HG02763 (cell line): ENCODE measurements around the gene TBC1D14.
"Not testable (repeated sequence)": the region's sequence is repeated elsewhere in the genome, so short reads cannot be mapped to it uniquely, and the experiment has no call there.

Source experiments
- ATAC-seq: cut with Tn5 transposase; IDR thresholded peaks from one replicate; pipeline ENCODE4 v1.9.1; 2021; ENCODE audit warnings: mild to moderate bottlenecking, moderate library complexity; ENCODE audit not compliant: unreplicated experiment

The TBC1D14 gene

GRCh38 chr4:6908432-6909112 is 1.1 kb upstream of the TBC1D14 start:
- ATAC-seq, result no peak

GRCh38 chr4:6909970-6910339 is 329 bp downstream of the TBC1D14 start:
- ATAC-seq, result peak; percentile 27

- no peak for ATAC-seq
Observed at GRCh38 chr4:6910340-6910959, 824 bp downstream of the TBC1D14 start.

GRCh38 chr4:6910960-6911874 is 1.6 kb downstream of the TBC1D14 start:
- ATAC-seq, result no peak

- not testable (repeated sequence) for ATAC-seq
Observed at GRCh38 chr4:6911917-6912316, 2.3 kb downstream of the TBC1D14 start.

- ATAC-seq, result no peak
Observed at GRCh38 chr4:6912441-6912840, 2.8 kb downstream of the TBC1D14 start.

DNA sequence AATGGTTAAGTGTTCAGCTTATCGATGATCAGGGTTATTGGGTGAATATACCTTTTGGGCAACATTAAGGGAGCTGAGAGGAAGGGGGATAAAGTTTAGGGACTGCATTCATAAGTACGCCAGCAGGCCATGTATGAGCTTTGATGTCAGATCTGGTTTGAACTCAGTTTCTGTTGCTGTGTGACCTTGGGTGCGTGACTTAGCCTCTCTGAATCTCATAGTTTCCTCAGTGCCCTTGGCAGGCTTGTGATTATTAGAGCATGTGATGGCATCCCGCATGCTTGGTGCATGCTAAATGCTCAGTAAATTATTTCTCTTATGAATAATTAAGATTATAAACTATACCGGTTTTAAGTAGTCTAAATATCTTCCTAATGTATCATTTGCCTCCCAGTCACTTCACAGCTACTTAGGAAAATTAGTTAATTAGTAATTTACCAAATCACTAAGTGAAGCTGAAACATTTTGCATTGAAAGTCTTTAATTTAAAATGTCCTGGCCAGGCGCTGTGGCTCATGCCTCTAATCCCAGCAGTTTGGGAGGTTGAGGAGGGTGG is 3.8 kb downstream of the TBC1D14 start:
- no peak for ATAC-seq

- ATAC-seq, result no peak
Observed at GRCh38 chr4:6914448-6914847, 4.8 kb downstream of the TBC1D14 start.

DNA sequence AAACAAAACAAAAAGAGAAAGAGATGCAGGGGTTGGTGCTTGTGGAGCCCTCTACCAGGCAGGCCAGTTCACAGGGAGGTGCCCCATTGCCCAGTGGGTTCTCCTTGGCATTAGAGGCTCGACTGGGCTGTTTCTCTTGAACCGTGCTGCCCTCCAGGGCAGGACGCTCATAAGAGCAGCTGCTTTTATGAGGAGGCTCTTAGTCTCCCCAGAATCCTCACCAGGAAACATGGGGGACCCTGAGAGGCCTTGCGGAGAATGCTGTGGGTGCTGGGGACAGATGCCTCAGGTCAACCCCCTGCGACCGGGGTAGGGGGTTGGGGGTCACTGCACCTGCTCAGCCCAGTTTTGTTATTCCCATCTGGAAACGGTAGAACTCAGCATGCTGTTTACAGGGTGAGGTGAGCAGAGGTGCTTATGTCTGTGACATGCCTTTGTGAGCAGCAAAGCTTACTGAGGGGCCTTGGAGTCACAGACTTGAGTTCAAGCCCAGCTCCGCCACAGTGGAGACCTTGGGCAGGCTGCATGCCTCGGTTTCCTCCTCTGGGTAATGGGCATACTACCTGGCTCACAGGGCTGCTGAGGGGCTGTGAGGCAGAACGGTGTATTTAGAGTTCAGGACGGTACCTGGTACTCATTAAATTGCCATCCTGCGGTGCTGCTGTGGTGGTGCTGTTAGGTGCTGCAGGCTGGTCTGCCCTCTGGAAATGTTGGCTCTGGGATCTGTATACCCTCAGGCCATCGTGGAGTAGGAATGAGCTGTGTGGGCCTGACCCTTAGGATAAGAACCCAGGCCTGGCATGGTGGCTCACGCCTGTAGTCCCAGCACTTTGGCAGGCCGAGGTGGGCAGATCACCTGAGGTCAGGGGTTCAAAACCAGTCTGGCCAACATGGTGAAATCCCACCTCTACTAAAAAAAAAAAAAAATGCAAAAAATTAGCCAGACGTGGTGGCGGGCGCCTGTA is 5.7 kb downstream of the TBC1D14 start:
- ATAC-seq, result no peak

- ATAC-seq, result no peak
Observed at GRCh38 chr4:6916069-6916586, 6.5 kb downstream of the TBC1D14 start.

DNA sequence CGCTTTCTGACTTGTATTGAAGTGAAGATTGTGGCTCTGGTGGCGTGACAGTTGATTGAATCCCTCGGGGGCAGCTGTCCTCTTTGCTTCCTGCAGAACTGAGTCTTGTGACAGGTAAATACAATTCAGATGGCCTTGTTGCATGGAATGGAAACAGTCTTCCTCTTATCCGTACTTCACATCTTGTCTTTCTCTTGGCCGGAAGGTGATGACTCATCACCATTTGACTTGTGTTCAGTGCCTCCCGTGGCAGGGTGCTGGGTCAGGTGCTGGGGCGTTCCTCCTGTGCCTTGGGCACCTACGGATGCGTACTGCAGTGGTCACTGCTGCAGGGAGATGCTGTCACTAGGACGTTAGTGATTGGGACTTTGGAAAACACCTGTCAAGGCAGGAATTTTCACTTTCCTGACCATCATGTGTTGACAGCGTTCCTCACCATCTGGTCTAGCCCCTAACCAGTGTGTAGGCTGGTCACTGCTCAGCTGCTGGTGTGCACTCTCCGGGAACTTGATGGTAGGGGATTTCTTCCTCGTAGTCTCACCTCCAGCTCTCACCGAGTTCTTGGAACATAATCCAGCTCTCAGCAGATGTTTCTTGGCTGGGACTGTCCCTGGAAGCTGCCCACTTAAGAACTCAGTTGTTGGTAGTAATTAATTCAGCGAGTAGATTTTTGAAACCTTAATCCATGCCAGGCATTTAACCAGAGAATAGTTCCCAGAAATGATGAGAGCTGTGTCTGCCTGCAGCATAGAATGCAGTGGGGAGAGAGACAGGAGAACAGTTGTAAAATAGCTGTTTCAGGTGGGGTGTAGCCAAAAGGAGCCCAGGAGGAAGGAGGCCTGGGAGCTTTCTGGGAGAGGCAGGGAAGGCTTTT is 7.2 kb downstream of the TBC1D14 start:
- no peak for ATAC-seq

- peak; percentile 78 for ATAC-seq
Observed at GRCh38 chr4:6917461-6918271, 8.0 kb downstream of the TBC1D14 start.

DNA sequence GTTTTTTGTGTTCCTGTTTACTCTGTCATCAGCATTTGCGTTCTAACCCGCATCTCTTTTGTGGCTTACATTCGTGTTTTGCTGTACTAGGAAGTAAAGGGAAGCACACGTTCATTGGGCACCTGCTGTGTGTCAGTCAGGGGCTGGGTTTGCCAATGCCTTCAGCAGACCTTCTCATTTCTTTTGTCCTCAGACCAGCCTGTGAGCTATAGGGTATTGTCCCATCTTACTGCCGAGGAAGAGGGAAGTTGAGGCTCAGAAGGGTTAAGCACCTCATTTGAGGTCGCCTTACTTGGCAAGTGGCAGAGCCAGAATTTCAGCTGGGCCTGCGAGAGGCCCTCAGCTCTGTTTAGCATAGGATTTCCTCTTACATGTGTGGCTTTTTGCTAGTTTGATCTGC is 8.7 kb downstream of the TBC1D14 start:
- ATAC-seq, result no peak

GRCh38 chr4:6920171-6920570 is 10.5 kb downstream of the TBC1D14 start:
- ATAC-seq, result no peak

DNA sequence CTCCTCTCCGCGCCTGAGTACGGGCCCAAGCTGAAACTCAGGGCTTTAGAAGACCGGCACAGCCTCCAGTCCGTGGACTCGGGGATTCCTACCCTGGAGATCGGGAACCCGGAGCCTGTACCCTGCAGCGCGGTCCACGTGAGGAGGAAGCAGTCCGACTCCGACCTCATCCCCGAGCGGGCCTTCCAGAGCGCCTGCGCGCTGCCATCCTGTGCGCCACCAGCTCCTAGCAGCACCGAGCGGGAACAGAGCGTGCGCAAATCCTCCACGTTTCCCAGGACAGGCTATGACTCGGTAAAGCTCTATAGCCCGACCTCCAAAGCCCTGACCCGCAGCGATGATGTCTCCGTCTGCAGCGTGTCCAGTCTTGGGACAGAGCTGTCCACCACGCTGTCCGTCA is 13.9 kb downstream of the TBC1D14 start:
- no peak for ATAC-seq

GRCh38 chr4:6924361-6924779 is 14.7 kb downstream of the TBC1D14 start:
- no peak for ATAC-seq

DNA sequence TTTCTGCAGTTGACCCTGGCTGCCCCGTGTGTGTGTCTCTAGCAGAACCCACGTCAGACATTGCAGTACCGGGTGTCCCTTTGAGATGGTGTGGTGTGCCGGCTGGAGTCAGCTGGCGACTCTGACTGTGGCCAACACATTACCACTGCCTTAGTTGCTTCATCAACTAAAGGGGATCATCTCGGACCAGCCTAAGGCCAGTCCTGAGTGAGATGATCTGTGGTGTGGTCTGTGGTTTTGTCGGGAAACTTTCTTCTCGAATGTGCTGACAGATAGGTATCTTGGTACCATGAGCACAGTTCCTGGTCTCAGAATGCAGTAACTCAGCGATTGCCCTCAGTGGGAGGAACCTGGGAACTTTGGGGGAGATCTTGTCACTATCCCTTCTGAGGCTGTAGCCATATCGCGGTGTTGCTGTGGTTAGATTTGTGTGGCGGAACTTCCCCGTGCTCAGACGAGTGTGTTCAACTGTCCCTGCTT is 15.8 kb downstream of the TBC1D14 start:
- ATAC-seq, result no peak

GRCh38 chr4:6926081-6926480 is 16.5 kb downstream of the TBC1D14 start:
- ATAC-seq, result no peak
